ENCODE data around the gene MYB. TPM values are rescaled to one million over a fixed set of nuclear protein-coding genes. Genes with fewer than 3 reads are reported as not detected.

MYB gene
- total RNA-seq, 1 donor from 2014 or later, result 0.08 TPM

GRCh38 chr6:135258970-135259369, 77.9 kb downstream of the MYB start:
- Histone ChIP-seq H3K4me3 (no peak overlapping the region), H3K9me3 (replicated peaks) (no peaks in the 10 kb centered on the region), H3K27ac (replicated peaks) (no peak overlapping the region), H3K36me3 (no peaks in the 10 kb centered on the region), H3K4me1 (no peaks in the 10 kb centered on the region), H3K27me3 (ENCODE audit: low read depth) (peaks cover 58% of the 10 kb centered on the region)
- TF ChIP-seq CTCF (IDR thresholded peaks at IDR 0.05; ENCODE audit: borderline replicate concordance), result no peak
- DNase-seq, result no peak
- intact Hi-C loops (cut with micrococcal nuclease), result no loop called here

GRCh38 chr6:135260612-135261011, 79.5 kb downstream of the MYB start:
- Histone ChIP-seq H3K36me3 (no peaks in the 10 kb centered on the region), H3K4me1 (no peaks in the 10 kb centered on the region), H3K27me3 (ENCODE audit: low read depth) (peaks cover 49% of the 10 kb centered on the region), H3K27ac (replicated peaks) (no peak overlapping the region), H3K9me3 (replicated peaks) (no peaks in the 10 kb centered on the region), H3K4me3 (no peak overlapping the region)
- intact Hi-C loops (cut with micrococcal nuclease), result no loop called here
- no peak for DNase-seq
- TF ChIP-seq CTCF (IDR thresholded peaks at IDR 0.05; ENCODE audit: borderline replicate concordance), result no peak

GRCh38 chr6:135261872-135262725, 81.0 kb downstream of the MYB start:
- intact Hi-C loops (cut with micrococcal nuclease), result no loop called here
- H3K4me3 ChIP-seq, result no peak overlapping the region
- no peaks in the 10 kb centered on the region for H3K36me3 ChIP-seq
- no peaks in the 10 kb centered on the region for H3K9me3 ChIP-seq (replicated peaks)
- DNase-seq, result no peak
- TF ChIP-seq CTCF (IDR thresholded peaks at IDR 0.05; ENCODE audit: borderline replicate concordance), result no peak
- peaks cover 42% of the 10 kb centered on the region for H3K27me3 ChIP-seq (ENCODE audit: low read depth)
- no peak overlapping the region for H3K27ac ChIP-seq (replicated peaks)
- H3K4me1 ChIP-seq, result no peaks in the 10 kb centered on the region

- intact Hi-C loops (cut with micrococcal nuclease), result no loop called here
- H3K36me3 ChIP-seq, result no peaks in the 10 kb centered on the region
- TF ChIP-seq CTCF (IDR thresholded peaks at IDR 0.05; ENCODE audit: borderline replicate concordance), result no peak
Observed at GRCh38 chr6:135265278-135265677, 84.2 kb downstream of the MYB start.

GRCh38 chr6:135266675-135267074, 85.6 kb downstream of the MYB start:
- DNase-seq, result no peak
- no peak overlapping the region for H3K27ac ChIP-seq (replicated peaks)
- intact Hi-C loops (cut with micrococcal nuclease), result no loop called here
- no peak for TF ChIP-seq CTCF (IDR thresholded peaks at IDR 0.05; ENCODE audit: borderline replicate concordance)
- no peaks in the 10 kb centered on the region for H3K36me3 ChIP-seq
- H3K9me3 ChIP-seq (replicated peaks), result no peaks in the 10 kb centered on the region
- peaks cover 28% of the 10 kb centered on the region for H3K27me3 ChIP-seq (ENCODE audit: low read depth)
- peaks cover 4% of the 10 kb centered on the region for H3K4me1 ChIP-seq
- H3K4me3 ChIP-seq, result no peak overlapping the region

More at GRCh38 chr6:135265278-135265677, 84.2 kb downstream of the MYB start:
- H3K9me3 ChIP-seq (replicated peaks), result no peaks in the 10 kb centered on the region
- no peak overlapping the region for H3K27ac ChIP-seq (replicated peaks)
- DNase-seq, result no peak
- peaks cover 4% of the 10 kb centered on the region for H3K4me1 ChIP-seq
- H3K4me3 ChIP-seq, result no peak overlapping the region
- peaks cover 37% of the 10 kb centered on the region for H3K27me3 ChIP-seq (ENCODE audit: low read depth)

All from left ventricle myocardium inferior (tissue), 1 donor.